IPS-NIHi7 (cell line): ENCODE results near the gene SCML1.
A peak's percentile ranks its signal among the peaks of the same experiment; 100 is the strongest.
"Not testable (repeated sequence)": the region's sequence is repeated elsewhere in the genome, so short reads cannot be mapped to it uniquely, and the experiment has no call there.

Source experiments
- DNase-seq: peaks from one replicate; pipeline ENCODE4 v3.0.0; 2012; ENCODE audit warnings: mixed read lengths; ENCODE audit errors: extremely low spot score

The SCML1 gene

DNA sequence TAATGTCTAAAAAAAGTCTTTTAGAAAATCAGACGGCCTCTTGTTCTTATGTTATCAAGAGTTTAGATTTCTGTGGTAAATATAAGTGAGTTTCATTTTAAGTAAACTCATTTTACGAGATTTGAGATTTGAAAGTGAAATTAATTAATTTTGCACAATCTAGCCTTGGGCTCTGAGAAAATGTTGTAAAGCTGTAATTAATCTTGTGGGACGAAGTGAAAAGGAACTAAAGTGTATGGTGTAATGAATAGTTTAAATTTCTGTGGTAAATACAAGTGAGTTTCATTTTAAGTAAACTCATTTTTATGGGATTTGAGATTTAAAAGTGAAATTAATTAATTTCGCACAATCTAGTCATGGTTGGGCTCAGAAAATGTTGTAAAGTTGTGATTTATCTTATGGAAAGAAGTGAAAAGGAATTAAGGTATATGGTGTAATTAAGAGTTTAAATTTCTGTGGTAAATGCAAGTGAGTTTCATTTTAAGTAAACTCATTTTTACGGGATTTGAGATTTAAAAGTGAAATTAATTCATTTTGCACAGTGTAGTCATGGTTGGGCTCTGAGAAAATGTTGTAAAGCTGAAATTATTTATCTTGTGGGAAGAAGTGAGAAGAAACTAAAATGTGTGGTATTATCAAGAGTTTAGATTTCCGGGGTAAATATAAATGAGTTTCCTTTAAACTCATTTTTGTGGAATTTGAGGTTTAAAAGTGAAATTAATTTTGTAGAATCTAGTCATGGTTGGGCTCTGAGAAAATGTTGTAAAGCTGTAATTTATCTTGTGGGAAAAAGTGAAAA, 1.6 kb downstream of the SCML1 start:
- no peak for DNase-seq

- no peak for DNase-seq
These were observed 3.1 kb downstream of the SCML1 start for GRCh38 chrX:17740137-17741122.

GRCh38 chrX:17741123-17741511, 3.8 kb downstream of the SCML1 start:
- no peak for DNase-seq

DNA sequence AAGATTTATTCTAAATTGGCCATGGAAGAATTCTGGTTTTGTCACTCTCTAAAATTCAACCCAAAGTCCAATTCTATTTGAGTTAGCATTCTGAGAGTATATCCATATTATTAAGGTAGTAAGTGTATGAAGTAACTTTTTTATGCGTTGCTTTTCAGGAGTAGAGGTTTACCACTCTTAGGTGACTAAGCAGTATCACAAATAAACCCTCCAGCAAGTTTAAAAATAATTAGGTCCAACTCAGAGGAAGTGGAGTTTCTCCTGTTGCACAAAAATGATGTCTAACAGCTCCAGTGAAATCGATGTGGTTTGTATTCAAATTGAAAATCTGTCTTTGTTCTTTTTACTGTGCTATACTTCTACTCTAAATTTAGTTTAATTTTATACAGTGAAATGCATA, 6.6 kb downstream of the SCML1 start:
- no peak for DNase-seq

DNA sequence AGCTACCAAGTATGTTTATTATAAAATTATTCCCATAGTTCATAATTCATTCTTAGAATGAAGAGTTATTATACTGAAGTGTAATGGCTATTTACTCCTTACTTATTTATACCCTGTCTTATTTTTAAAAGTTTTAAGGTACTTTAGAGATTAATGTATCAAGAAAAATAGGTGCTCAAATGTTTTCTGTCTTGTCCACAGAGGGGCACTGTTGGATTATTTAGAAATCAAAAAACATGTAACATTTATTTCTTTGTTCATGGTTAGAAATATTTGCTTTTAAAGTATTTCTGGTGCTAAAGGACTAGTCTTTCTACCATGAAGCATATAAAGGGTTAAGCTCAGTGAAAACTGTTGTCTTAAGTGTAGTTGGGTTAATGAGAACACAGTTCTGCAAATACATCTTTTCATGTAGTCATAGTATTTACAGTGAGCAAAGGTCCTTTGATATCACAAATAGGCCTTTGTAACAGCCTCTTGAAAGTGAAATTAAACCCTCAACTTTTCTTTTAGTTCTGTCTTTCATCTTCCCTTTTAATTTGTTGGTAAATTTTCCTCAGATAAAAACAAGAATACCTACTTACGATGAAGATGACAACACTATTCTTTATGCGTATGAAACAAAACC, 7.7 kb downstream of the SCML1 start:
- DNase-seq = no peak

GRCh38 chrX:17747692-17748091, 10.4 kb downstream of the SCML1 start:
- DNase-seq = no peak

DNA sequence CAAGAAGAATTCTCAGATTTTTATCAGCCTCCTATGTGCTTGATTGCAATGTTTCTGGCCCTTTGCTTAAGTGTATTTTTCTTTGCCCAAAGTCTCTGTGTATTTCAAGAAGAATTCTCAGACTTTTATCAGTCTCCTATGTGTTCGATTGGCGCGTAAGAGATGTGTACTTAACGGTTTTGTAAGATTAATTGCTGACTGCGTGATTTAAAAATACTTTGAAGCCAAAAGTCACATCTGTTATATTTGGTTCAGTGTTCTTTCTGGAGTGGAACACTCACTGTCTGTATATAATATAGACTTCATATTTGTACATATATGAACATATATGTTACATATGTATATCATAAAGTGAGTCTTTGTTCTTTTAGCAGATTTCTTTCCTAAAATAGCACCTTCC, 11.4 kb downstream of the SCML1 start:
- DNase-seq = no peak

GRCh38 chrX:17750436-17750835, 13.1 kb downstream of the SCML1 start:
- DNase-seq = no peak

GRCh38 chrX:17758382-17758781, 21.1 kb downstream of the SCML1 start:
- DNase-seq = no peak

DNA sequence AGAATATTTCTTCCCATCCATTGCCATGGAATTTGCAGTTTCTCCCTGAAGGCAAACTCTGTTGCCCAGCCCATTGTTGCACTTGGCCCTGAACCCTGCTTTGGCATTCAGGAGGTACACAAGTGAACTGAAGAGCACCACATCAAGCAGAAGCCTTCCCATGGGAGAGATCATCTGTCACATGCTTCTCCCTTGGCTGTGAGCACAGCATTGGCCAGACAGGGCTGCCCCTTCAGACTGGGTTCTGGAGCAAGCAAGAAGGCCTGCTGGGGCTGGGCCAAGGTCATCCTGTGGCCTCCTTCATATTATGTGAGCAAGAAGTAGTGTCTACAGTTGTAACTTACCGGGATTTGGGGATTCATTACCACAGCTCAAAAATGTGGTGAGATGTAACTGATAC, 22.7 kb downstream of the SCML1 start:
- no peak for DNase-seq

DNA sequence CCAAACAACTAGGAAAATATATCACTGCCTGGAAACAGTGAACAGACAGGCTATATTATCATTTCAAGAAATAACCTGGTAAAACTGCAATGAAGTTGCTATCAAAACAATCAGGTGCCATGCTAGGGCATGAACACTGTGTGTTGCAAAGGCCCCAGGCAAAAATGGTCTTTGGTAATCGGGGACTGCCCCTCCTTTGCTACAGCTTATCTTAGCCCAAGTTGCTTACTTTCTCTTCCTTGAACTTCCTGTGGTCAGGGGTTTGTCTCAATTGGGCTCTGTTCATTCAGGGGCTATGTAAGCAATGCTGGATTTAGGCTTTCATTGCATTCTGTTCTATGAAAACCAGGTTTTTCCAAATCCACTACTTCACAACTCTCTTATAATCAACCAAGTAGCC, 30.4 kb downstream of the SCML1 start:
- no peak for DNase-seq

DNA sequence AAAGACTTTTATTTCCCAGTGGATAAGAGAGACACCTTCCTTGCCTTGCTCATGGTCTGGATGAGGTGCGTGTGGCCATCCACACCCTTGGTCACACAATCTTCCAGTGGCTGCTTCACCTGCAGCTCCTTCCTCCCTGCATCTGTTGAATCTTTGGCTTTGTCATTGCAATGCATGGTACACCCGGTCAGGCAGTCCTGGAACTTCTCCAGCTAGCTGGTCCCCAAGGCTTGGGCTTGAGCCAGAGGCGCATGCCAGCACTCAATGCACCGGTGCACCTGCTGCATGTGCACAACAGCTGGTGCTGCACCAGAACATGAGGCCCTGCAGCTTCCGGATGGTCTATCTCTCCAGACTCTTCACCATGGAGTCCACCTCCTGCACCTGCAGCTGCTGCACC, 31.7 kb downstream of the SCML1 start:
- no peak for DNase-seq

DNA sequence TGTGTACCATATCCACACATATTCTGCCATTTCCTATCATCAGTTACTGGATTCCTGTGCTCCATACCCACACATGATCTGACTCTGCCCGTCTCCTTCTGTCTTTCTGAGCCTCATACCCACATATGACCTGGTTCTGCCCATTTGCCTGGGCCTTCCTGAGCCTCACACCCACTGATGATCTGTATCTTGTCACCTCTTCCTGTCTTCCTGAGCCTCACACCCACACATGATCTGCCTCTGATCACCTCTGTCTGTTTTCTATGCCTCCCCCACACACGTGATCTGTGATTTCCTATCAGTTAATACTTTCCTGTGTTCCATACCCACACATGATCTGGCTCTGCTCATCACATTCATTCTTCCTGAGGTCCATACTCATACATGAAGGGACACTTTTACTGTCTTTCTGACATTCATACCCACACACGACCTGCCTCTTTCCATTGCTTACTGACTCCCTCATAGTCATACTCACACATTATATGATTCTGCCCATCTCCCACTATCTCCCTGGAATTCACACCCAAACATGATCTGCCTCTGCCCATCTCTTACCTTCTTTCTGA, 32.5 kb downstream of the SCML1 start:
- no peak for DNase-seq

DNA sequence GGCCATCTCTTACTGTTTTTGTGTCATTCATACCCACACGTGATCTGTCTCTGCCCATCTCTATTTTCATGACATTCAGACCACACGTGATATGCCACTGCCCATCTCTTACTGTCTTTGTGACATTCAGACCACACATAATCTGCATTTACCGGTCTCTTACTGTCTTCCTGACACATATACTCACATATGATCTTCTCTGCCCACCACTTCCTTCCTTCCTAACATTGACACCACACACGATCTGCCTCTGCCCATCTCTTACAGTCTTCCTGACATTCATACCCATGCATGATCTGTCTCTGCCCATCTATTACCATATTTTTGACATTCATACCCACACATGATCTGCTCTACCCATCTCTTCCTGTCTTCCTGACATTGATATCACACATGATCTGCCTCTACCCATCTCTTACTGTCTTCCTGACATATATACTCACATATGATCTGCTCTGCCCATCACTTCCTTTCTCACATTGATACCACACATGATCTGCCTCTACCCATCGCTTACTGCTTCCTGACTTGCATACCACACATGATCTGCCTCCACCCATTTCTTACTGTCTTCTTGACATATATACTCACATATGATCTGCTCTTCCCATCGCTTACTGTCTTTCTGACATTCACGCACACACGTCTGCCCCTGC, 36.1 kb downstream of the SCML1 start:
- DNase-seq = no peak

GRCh38 chrX:17774053-17774452, 36.8 kb downstream of the SCML1 start:
- no peak for DNase-seq

GRCh38 chrX:17778997-17779396, 41.7 kb downstream of the SCML1 start:
- no peak for DNase-seq

DNA sequence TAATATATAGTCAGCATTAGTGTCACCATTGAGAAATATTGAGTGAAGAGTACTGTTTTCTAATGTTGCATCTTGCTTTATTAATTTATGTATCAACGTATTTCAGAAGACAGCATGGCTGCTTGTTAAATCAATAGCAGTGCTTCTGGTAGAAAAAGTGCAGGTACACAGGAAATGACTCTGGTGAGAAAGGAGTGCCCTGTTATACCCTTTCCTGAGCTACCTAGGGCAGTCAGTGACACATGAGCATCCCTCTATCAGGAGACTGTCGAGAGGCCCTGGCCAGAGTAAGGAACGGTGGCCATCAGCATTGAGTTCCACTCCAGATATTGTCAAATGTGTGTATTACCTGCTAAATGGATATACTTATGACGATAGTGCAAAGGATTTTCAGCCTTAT, 42.1 kb downstream of the SCML1 start:
- no peak for DNase-seq

- DNase-seq = not testable (repeated sequence)
These were observed 49.5 kb downstream of the SCML1 start for GRCh38 chrX:17786554-17787347.

GRCh38 chrX:17787557-17787956, 50.3 kb downstream of the SCML1 start:
- no peak for DNase-seq

GRCh38 chrX:17788439-17788838, 51.1 kb downstream of the SCML1 start:
- DNase-seq = peak; percentile 87
